Osteoblast (primary cell): Measurements from ENCODE around the gene RIPK3. TPM values are rescaled to one million over a fixed set of nuclear protein-coding genes. Genes with fewer than 3 reads are reported as not detected.
A peak's percentile ranks its signal among the peaks of the same experiment; 100 is the strongest.

Source experiments
- DNase-seq: peaks from one replicate; pipeline ENCODE4 v3.0.0; 2011; ENCODE audit warnings: low spot score, mixed read lengths; ENCODE audit not compliant: insufficient read length; ENCODE audit errors: missing footprints
- H2AFZ ChIP-seq: 2 replicates; pipeline ENCODE4 v1.6.0; 2011; ENCODE audit warnings: mild to moderate bottlenecking, low read length
- H3K27ac ChIP-seq: 2 replicates; pipeline ENCODE4 v1.5.1; 2011; ENCODE audit warnings: mild to moderate bottlenecking, low read depth, low read length, moderate library complexity
- H3K27me3 ChIP-seq: 2 replicates; pipeline ENCODE4 v1.6.0; 2012; ENCODE audit warnings: mild to moderate bottlenecking, control low read depth, inconsistent platforms, low read length, moderate library complexity; ENCODE audit not compliant: insufficient read depth
- H3K36me3 ChIP-seq: 2 replicates; pipeline ENCODE4 v1.5.1; 2011; ENCODE audit warnings: mild to moderate bottlenecking, low read length, control low read depth, moderate library complexity; ENCODE audit not compliant: insufficient read depth
- H3K4me1 ChIP-seq: 2 replicates; pipeline ENCODE4 v1.5.1; 2011; ENCODE audit warnings: mild to moderate bottlenecking, low read length, control low read depth, moderate library complexity; ENCODE audit not compliant: insufficient read depth
- H3K4me2 ChIP-seq: 2 replicates; pipeline ENCODE4 v1.6.0; 2011; ENCODE audit warnings: mild to moderate bottlenecking, low read length; ENCODE audit not compliant: insufficient read depth
- H3K4me3 ChIP-seq: fragments of 200-600 bp; sonication (generic); 3 replicates; pipeline ENCODE4 v1.5.1; 2012; ENCODE audit warnings: mild to moderate bottlenecking, low read length, inconsistent platforms; ENCODE audit not compliant: insufficient read depth
- H3K79me2 ChIP-seq: 2 replicates; pipeline ENCODE4 v1.6.0; 2012; ENCODE audit warnings: mild to moderate bottlenecking, low read length, control low read depth, inconsistent platforms; ENCODE audit not compliant: insufficient read depth
- H3K9me3 ChIP-seq: 2 replicates; pipeline ENCODE4 v1.5.1; 2011; ENCODE audit warnings: low read depth, low read length, control low read depth
- H4K20me1 ChIP-seq: 2 replicates; pipeline ENCODE4 v1.6.0; 2012; ENCODE audit warnings: mild to moderate bottlenecking, low read length, control low read depth; ENCODE audit not compliant: insufficient read depth
- CTCF ChIP-seq: IDR thresholded peaks from 2 replicates; pipeline ENCODE4 v1.5.1; 2011; ENCODE audit warnings: mild to moderate bottlenecking, low read depth, low read length, moderate library complexity; ENCODE audit errors: extremely low read depth
- total RNA-seq: library from RNA; depleted of rRNA; stranded (reverse); fragments of >200 nt; gene quantifications from 2 replicates; pipeline ENCODE4 v1.2.3, GENCODE V29; 2012

RIPK3 gene
- total RNA-seq, 1 donor: 11.9 TPM

GRCh38 chr14:24338843-24339242, 948 bp downstream of the RIPK3 start:
- Histone ChIP-seq H2AFZ (peak overlapping the region; percentile 86), H3K27ac (no peak overlapping the region), H3K4me1 (peaks cover 25% of the 10 kb centered on the region), H3K27me3 (peaks cover 4% of the 10 kb centered on the region), H3K79me2 (peaks cover 4% of the 10 kb centered on the region), H3K4me3 (peak overlapping the region; percentile 72), H3K4me2 (peak overlapping the region; percentile 69), H3K9me3 (no peaks in the 10 kb centered on the region), H3K36me3 (no peaks in the 10 kb centered on the region), H4K20me1 (no peaks in the 10 kb centered on the region)
- no peak for TF ChIP-seq CTCF
- no peak for DNase-seq

- Histone ChIP-seq H2AFZ (no peak overlapping the region), H3K36me3 (no peaks in the 10 kb centered on the region), H3K79me2 (peaks cover 4% of the 10 kb centered on the region), H3K4me1 (peaks cover 26% of the 10 kb centered on the region), H4K20me1 (no peaks in the 10 kb centered on the region), H3K27ac (no peak overlapping the region), H3K4me2 (no peak overlapping the region), H3K4me3 (no peak overlapping the region), H3K9me3 (no peaks in the 10 kb centered on the region), H3K27me3 (peaks cover 4% of the 10 kb centered on the region)
- TF ChIP-seq CTCF: no peak
- peak; percentile 60 for DNase-seq
Measured at GRCh38 chr14:24337824-24338175, 2.0 kb downstream of the RIPK3 start.

DNA sequence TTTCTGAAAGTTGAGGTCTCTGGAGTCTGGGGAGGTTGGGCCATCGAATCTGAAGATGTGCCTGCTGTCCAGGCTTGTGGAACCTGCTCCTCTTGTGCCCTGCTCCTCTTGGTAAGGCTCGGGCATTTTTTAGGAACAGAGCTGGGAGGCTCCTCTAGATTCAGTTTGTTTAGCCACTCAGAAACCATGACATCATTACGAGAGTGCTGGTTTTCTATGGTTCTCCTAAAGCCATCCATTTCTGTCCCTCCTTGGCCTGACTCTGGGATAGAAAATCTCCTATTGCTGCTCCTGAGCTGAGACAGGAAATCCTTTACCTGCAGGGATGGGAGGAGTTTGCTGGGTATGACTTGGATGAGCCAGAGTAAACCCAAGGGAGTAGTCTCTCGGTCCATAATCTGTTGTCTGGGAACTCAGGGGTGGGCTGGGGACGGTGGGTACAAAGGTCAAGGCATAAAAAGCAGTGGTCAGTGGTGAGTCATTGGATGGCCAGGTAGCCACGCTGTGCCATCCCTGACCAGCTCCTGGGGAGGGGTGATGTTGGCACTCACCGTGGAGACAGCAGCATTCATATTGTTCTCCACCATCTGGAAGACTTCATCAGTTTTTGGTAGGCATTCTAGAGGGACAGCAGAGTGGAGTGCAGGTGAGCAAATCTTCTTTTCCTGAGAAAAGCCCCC, 2.5 kb downstream of the RIPK3 start:
- H3K27me3 ChIP-seq: peaks cover 4% of the 10 kb centered on the region
- DNase-seq: peak; percentile 81

More for the DNA sequence above, 2.5 kb downstream of the RIPK3 start:
- TF ChIP-seq CTCF: no peak
- no peaks in the 10 kb centered on the region for H4K20me1 ChIP-seq
- no peak overlapping the region for H3K4me3 ChIP-seq
- H3K36me3 ChIP-seq: no peaks in the 10 kb centered on the region
- H3K27ac ChIP-seq: no peak overlapping the region
- no peak overlapping the region for H2AFZ ChIP-seq
- H3K4me1 ChIP-seq: peaks cover 31% of the 10 kb centered on the region
- peaks cover 4% of the 10 kb centered on the region for H3K79me2 ChIP-seq
- no peak overlapping the region for H3K4me2 ChIP-seq
- H3K9me3 ChIP-seq: no peaks in the 10 kb centered on the region
